ENCODE data around the gene GULP1. TPM values are rescaled to one million over a fixed set of nuclear protein-coding genes. Genes with fewer than 3 reads are reported as not detected.

GULP1 gene
- total RNA-seq, 1 experiment from 2014 or later = 140 TPM

GRCh38 chr2:188324067-188324466 is 32.4 kb downstream of the GULP1 start:
- Histone ChIP-seq H2BK120ac (ENCODE audit: low read depth, low read length, poor library complexity, severe bottlenecking) (no peak overlapping the region), H2BK12ac (ENCODE audit: insufficient read length, low read depth, low read length) (no peak overlapping the region), H3K4ac (ENCODE audit: low read depth, low read length) (no peak overlapping the region), H3K14ac (ENCODE audit: insufficient read depth, low read length) (no peak overlapping the region), H3K79me2 (ENCODE audit: insufficient read depth, low read length) (peaks cover 52% of the 10 kb centered on the region; the same call in 1 of the 2 replicates), H2BK15ac (ENCODE audit: low read depth, low read length) (no peak overlapping the region), H3K23me2 (ENCODE audit: insufficient read length, low read depth, low read length, poor library complexity, severe bottlenecking) (no peaks in the 10 kb centered on the region), H4K5ac (ENCODE audit: insufficient read length, low read depth, low read length) (no peak overlapping the region), H3K4me1 (ENCODE audit: insufficient read depth, low read length) (peaks cover 6% of the 10 kb centered on the region; the same call in 1 of the 2 replicates), H2BK20ac (ENCODE audit: low read depth, low read length, poor library complexity, severe bottlenecking) (no peak overlapping the region), H3K18ac (ENCODE audit: insufficient read length, low read depth, low read length) (no peak overlapping the region), H3K27ac (ENCODE audit: insufficient read length, low read depth, low read length) (no peak overlapping the region), H2AK5ac (ENCODE audit: insufficient read length, low read length) (no peak overlapping the region), H4K8ac (replicated peaks; ENCODE audit: insufficient read length, low read depth, low read length) (no peak overlapping the region), H3K79me1 (ENCODE audit: insufficient read depth, low read depth, low read length, poor library complexity, severe bottlenecking) (peaks cover 3% of the 10 kb centered on the region), H3K27me3 (ENCODE audit: insufficient read depth, low read length) (no peaks in the 10 kb centered on the region), H2AFZ (ENCODE audit: low read length) (no peak overlapping the region), H3T11ph (ENCODE audit: low read length) (no peak overlapping the region), H4K20me1 (ENCODE audit: control insufficient read depth, insufficient read depth, insufficient read length) (no peaks in the 10 kb centered on the region), H3K23ac (ENCODE audit: insufficient read length, low read depth, low read length) (no peak overlapping the region), H3K56ac (ENCODE audit: insufficient read length, low read depth, low read length) (no peak overlapping the region), H4K91ac (ENCODE audit: insufficient read length, low read depth, low read length) (no peak overlapping the region), H3K9ac (ENCODE audit: extremely low read depth, insufficient read length, low read length) (no peak overlapping the region), H3K9me3 (ENCODE audit: control insufficient read depth, low read depth, low read length) (no peaks in the 10 kb centered on the region), H2BK5ac (ENCODE audit: insufficient read length, low read length) (no peak overlapping the region), H3K4me2 (ENCODE audit: insufficient read depth, insufficient read length, low read length) (no peak overlapping the region)
- Mint-ChIP-seq H3K4me1 (peaks cover 39 to 40% of the 10 kb centered on the region in 2 experiments), H3K9me3 (no peaks in the 10 kb centered on the region), H3K27ac (no peak overlapping the region), H3K27me3 (ENCODE audit: low read depth) (no peaks in the 10 kb centered on the region), H3K36me3 (ENCODE audit: insufficient read depth in 1 of 3, low read depth in 3 of 3) (peaks cover 0 to 2% (median 0%) of the 10 kb centered on the region in 3 experiments; a peak in 2 of 7 replicates), H3K4me3 (no peak overlapping the region)
- TF ChIP-seq CTCF (conservative IDR thresholded peaks at IDR 0.05) = no peak
- DNase-seq = no peak
